Epithelial cell of proximal tubule (primary cell): Measurements from ENCODE around the gene IDH2. TPM values are rescaled to one million over a fixed set of nuclear protein-coding genes. Genes with fewer than 3 reads are reported as not detected.

Experiments used
- DNase-seq: peaks from one replicate; pipeline ENCODE4 v3.0.0-alpha.2; 2011; ENCODE audit warnings: low read depth
- H3K4me3 ChIP-seq: 2 replicates; pipeline ENCODE4 v1.5.1; 2011; ENCODE audit warnings: low read depth, mild to moderate bottlenecking, low read length
- CTCF ChIP-seq: conservative IDR thresholded peaks from 2 replicates; pipeline ENCODE4 v1.5.1; 2012; ENCODE audit warnings: low read depth, mild to moderate bottlenecking, low read length
- total RNA-seq: library from RNA; depleted of rRNA; stranded (reverse); fragments of >200 nt; gene quantifications from 2 replicates; pipeline ENCODE4 v1.2.3, GENCODE V29; 2015

The IDH2 gene
- total RNA-seq, 1 donor from 2014 or later = 170 TPM

GRCh38 chr15:90062973-90063769 lies 39.1 kb downstream of the IDH2 start:
- TF ChIP-seq CTCF = no peak
- no peak for DNase-seq
- no peak overlapping the region for H3K4me3 ChIP-seq

- no peak for TF ChIP-seq CTCF
- no peak overlapping the region for H3K4me3 ChIP-seq
- DNase-seq = no peak
These were observed 39.8 kb downstream of the IDH2 start for GRCh38 chr15:90062462-90062932.

DNA sequence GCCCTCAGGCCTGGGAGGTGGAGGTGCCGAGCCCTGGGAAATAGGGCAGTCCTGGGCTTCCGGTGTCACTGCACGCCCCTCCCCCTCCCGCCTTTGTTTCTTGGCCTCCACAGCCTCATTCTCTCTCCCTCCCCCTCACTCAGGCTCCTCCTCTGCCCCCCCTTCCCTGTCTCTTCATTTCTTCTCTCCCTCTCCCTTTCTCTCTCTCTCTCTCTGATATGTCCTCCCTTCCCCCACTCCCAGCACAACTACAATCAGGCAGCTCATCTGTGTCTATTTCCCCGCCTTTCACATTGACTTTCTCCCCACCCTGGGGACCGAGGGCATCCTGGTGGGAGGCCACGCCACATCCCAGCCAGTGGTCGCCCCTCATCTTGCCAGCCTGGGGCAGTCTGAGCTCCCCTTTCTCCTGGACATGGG lies 40.2 kb downstream of the IDH2 start:
- no peak overlapping the region for H3K4me3 ChIP-seq
- no peak for DNase-seq
- TF ChIP-seq CTCF = no peak

GRCh38 chr15:90060797-90061196 lies 41.5 kb downstream of the IDH2 start:
- TF ChIP-seq CTCF = no peak

GRCh38 chr15:90059208-90059985 lies 42.9 kb downstream of the IDH2 start:
- no peak for DNase-seq
- H3K4me3 ChIP-seq = no peak overlapping the region
- TF ChIP-seq CTCF = no peak

More at GRCh38 chr15:90060797-90061196, 41.5 kb downstream of the IDH2 start:
- no peak for DNase-seq
- no peak overlapping the region for H3K4me3 ChIP-seq

GRCh38 chr15:90058775-90059174 lies 43.5 kb downstream of the IDH2 start:
- TF ChIP-seq CTCF = no peak
- DNase-seq = no peak
- no peak overlapping the region for H3K4me3 ChIP-seq
